T1000 (cell line): Measurements from ENCODE around the gene TAF4B.

Experiments
- DNase-seq: peaks from one replicate; lab custom pipeline; 2025; ENCODE audit warnings: mixed read lengths; lab: John Stamatoyannopoulos, UW

Gene TAF4B

DNA sequence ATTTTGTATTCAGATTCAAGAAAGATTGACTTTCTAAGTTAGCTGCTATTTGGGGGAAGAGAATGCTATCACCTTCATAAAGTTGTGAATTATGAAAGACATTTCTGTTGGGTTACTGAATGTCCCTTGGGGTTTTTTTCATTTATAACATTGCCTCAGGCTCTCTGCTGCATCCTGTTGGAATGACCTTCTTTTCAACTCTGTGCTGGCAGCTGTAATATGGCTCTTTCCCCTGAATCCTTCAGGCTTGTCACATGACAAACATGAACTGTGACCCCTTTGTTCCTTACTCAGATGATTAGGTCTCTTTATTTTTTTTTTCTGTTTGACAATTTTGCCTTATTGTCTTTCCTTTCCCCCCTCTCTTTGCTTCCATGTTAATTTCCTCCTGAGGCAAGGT lies 159.8 kb downstream of the TAF4B start:
- peak; percentile 29 for DNase-seq

GRCh38 chr18:26386441-26386840 lies 160.2 kb downstream of the TAF4B start:
- DNase-seq, result no peak

- DNase-seq, result no peak
Observed at GRCh38 chr18:26394047-26394654, 167.9 kb downstream of the TAF4B start.

DNA sequence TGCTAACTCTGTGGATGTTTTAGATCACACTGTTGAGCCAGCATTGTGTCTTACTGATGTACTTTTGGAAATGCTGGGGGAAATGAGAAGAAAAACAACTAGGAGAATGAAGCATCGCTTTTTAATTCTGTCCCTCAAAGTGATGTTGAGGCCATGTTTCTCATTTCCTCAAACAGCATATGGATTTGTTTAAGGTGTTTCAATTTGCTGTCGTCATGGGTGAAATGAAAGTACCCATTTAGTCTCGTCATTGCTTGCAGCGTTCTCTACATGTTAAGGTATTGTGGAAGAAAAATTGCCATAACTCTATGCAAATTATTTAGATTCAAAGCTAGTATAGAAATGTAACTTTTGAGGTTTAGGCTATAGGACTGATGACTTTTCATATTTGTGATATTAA lies 170.8 kb downstream of the TAF4B start:
- no peak for DNase-seq

GRCh38 chr18:26403491-26403890 lies 177.2 kb downstream of the TAF4B start:
- no peak for DNase-seq

GRCh38 chr18:26405190-26405801 lies 179.1 kb downstream of the TAF4B start:
- DNase-seq, result no peak

DNA sequence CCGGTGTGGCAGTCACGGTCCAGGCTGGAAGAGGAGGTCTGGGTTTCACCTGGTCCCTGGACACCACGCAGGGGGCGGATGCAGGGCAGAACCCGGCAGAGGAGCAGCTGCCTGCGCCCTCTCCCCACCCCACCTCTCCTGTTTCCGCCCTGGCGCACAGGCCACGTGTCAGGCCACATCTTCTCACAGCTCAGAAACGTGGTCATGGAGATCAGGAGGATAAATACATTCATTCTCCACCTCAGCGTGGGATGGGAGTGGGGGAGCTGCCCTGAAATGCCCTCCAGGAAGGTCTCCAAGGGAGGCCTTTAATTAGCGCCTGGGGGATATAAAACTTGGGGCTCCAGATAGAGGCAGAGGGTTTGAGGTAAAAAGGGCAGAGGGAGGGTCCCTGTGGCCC lies 180.1 kb downstream of the TAF4B start:
- no peak for DNase-seq

DNA sequence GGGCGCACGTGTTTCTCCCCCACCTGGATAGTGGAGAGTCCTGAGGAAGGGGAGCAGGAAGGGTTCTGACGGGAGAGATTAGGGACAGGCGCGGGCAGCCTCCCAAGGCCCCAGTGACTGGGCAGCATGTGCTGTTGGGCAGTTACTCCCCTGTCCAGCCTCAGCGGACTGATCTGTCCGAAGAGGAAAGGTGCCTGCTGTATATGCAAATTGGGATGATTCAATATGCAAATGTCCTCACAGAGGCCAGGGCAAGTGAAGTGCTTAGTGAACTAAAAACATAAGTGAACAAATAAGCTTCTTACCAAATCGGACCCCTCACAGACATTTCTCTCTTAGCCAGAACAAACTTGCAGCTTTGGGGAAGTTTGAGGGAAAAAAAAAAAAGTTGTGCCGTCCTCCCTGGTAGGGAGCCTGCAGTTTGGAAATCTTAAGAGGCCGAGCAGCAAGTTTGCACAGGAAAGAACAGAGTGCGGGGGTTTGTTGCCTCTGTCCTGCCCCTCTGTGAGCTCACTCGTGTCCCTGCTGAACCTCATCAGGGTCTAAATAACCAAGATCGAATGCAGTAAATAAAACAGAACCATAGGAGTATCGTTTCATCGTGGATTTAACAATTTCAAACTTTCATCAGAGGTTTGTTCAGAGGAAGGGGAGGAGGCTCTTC lies 180.7 kb downstream of the TAF4B start:
- no peak for DNase-seq

GRCh38 chr18:26407736-26408601 lies 181.7 kb downstream of the TAF4B start:
- DNase-seq, result no peak

- no peak for DNase-seq
Observed at GRCh38 chr18:26409091-26409490, 182.8 kb downstream of the TAF4B start.

DNA sequence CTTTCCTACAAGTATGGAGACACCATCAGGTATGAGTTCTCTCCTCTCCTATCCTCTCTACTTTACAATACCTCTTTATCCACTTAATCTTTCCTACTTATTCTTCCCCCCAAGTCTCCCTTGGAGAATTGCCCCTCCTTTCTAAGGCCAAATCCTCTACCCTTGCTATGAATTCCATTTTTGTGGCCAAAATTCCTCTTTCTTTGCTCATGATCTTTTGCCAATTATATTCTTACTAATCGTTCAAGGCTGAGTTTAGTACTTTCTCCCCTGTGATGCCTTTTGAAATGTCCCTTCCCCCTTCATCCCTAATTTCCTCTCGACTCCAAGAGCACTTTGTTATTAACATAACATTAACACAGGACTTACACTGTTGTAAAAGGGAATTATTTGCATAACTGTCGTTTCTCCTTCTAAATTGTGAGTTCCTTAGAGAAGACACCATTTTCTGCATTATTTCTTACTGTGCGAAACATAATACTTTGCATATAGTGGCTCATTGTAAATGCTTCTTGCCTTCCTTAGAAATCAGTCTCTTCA lies 188.7 kb downstream of the TAF4B start:
- no peak for DNase-seq

DNA sequence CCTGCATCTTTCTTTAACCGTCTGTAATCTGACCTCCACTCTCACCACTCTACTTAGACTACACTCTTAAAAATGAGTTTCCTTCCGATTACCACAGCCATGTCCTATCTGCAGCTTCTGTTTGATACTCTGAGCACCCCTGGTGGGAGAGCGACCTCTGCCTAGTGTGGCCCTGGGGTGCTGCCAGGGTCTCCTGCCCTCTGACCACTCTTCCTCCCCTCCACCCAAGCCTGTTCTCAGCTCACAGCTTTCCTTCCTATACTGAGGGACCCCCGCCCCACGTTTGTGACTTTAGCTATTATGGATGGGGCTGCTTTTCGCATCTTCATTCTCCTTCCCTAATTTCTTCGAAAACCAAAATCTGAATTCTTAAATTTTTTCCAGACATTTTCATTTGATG lies 189.4 kb downstream of the TAF4B start:
- no peak for DNase-seq

- no peak for DNase-seq
Observed at GRCh38 chr18:26416652-26417150, 190.5 kb downstream of the TAF4B start.

- DNase-seq, result no peak
Observed at GRCh38 chr18:26417190-26417589, 190.9 kb downstream of the TAF4B start.

- DNase-seq, result no peak
Observed at GRCh38 chr18:26418225-26418624, 192.0 kb downstream of the TAF4B start.

GRCh38 chr18:26419746-26420145 lies 193.5 kb downstream of the TAF4B start:
- no peak for DNase-seq

DNA sequence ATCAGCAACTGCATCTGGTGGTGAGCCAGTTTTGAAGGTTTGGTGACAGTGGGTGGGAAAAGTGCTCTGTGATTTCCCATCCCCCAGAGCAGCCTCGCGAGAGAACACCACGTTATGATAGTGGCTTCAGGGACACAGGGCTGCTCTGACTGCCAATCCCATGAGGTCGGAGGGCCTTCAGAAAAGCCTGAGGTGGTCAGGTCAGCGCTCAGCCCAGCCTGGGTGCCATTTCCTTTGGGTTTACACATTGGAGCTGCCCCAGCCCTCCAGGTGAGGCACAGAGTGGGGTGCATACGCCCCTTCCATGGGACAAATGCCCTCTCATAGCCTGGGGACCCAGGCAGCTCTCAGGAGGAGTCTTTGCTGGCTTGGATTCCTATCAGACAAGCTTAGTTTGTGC lies 195.3 kb downstream of the TAF4B start:
- DNase-seq, result no peak

DNA sequence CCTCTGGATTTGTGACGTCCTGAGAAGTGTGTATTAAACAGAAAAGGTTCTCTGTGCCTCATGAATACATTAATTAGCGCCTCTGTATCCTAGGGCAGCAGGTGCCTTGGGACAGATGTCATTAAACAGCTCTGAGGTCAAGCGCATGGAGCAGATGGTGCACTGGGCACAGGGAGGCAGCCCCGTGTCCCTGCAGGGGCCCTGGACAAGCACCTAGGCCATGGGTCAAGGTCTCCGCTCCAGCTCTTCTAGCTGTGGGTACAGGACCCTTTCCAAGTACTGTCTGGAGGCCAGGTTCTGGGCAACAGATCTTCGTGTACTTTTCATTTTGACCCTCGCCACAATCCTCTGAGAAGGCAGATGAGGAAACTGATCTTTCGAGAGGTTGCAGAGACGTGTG lies 195.7 kb downstream of the TAF4B start:
- DNase-seq, result no peak

GRCh38 chr18:26422472-26423162 lies 196.4 kb downstream of the TAF4B start:
- no peak for DNase-seq

- DNase-seq, result no peak
Observed at GRCh38 chr18:26424428-26425147, 198.3 kb downstream of the TAF4B start.

DNA sequence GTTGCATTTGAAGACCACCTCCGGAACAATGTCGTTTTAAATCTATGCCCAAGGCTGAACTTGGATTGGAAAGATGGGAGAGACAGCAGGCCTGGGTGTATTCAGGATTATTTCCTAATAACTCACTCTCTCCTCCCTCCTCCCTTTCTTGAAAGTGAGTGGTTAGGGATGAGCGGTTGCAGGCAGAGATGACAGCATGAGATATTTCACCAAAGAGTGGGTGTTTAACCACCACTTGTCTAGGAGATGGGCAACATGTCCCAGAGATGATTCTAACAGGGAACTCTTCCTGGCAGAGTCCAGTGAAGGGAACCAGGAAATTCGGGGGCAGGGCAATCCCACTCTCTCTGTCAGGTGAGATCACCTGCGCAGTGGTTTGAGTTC lies 198.9 kb downstream of the TAF4B start:
- DNase-seq, result no peak
